Bone marrow (tissue), 2 donors: ENCODE results near the gene SMAD6.

Source experiments
- DNase-seq, 2 donors: peaks; one replicate each; lab custom pipeline; 2025; lab: John Stamatoyannopoulos, UW

The SMAD6 gene

DNA sequence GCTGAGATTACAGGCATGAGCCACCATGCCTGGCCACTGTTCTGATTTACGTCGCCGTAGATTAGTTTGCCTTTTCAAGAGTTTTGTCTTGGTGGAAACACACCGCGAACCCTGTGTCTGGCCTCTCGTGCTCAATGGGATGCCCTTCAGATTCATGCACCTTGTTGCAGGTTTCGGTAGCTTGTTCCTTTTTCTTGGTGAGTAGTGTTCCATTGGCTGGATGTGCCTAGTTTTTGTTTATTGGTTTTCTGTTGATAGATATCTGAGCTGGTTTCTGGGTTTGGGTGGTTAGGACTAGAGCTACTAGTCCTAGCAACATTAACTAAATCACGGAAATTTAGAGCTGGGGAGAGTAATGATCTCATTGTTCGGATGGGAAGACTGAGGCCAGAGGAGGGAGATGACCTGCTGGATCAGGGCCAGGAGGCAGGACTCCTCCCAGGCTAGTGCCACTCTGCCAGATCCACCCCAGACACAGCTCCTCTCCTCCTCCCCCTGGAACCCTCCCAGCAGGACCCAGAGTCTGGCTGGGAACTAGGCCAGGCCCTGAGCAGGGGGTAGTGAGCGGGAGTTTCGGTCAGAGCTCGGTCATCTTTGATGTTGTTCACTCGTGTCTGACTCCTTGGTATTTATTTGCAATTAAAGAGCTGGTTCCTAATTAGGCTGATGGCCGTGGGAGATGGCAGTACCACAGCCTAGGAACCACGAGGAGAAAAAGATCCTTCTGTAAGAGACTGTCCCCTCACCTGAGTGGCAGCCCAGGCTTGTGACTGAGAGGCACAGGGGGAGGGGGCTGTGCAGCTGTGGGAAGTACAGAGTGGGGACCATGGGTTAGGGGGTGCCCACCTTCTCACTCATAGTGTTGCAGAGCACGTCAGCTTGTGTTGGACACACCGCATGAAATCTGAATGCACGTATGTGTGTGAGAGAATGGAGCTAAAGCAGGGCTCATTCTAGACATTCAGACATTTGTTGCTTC, 73.4 kb downstream of the SMAD6 start:
- DNase-seq: no peak

DNA sequence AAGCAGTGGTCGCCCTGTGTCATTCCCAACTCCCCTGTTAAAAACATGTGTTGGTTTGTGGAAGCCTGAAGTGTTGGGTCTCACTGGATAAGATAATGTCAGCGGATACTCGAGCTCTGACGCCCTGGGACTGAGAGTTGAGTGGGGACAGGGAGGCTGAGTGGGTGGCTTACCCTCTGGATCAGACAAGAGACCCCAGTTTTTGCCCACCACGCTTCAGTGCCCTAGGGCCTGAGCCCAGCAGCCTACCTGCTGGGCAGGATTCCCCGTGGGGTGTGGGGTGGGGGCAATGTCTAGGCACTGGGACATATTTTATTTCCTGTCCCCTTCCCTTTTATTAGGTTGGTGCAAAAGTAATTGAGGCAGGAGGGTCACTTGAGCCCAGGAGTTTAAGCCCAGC, 75.0 kb downstream of the SMAD6 start:
- DNase-seq: no peak

DNA sequence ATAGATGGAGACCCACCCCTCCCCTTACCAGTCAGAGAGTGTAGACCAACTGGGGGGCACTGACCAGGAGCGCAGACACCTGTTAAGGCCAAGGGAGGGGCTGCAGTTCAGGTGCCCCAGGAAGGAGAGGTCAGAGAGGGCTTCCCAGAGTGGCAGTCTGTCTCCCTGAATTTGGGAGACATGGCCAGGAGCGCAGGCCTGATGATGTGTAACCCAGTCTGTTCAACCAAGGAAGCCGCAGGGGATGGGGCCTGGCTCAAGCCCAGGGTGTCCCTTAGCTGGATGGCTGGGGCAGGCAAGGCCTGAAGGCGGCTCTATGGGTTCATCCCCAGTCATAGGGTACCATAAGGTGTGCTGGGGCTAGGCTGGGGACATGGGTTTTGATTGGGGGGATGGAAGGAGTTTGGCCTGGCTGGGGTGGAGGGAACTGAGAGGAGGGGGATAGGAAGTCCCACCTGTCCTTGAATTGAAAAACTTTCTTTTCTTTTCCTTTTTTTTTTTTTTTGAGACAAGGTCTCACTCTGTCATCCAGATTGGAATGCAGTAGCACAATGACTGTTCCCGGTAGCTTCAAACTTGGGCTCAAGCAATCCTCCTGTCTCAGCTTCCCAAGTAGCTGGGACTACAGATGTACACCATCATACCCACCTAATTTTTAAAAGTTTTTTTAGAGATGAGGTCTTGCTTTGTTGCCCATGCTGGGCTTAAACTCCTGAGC, 75.7 kb downstream of the SMAD6 start:
- DNase-seq: no peak

DNA sequence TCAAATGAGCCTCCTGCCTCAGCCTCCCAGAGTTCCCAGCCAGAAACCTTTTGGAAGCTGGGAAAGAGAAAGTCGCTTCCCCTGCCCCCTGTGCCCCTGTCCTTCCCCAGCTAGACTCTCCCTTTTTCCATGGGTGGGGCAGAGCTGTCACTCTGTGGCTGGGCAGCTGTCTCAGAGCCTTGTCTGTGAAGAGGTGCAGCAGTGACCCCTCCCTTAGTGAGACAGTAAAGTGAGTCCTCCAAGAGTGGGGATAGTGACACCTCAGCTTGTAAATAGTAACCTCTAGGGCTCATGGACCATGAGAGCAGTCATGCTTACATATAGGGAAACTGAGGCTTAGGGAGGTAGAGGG, 76.3 kb downstream of the SMAD6 start:
- no peak for DNase-seq

DNA sequence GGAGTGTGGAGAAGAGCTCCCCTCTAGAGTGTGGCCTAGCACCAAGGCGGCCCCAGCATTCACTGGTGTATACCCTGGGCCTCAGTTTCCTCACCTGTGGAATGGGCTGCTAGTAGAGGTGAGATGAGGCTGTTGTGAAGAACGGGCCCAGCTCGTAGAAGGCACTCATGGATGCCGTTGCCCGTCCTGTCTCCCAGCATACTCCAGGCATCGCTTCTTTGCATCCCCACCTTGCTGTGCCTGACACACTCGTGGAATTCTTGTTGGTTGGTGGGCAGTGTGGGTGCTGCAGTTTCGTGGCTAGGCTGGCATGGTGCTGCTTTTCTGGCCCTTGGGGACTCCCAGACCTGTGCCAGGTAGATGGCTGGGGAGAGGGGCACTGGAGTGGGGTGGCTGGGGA, 76.7 kb downstream of the SMAD6 start:
- DNase-seq: no peak

DNA sequence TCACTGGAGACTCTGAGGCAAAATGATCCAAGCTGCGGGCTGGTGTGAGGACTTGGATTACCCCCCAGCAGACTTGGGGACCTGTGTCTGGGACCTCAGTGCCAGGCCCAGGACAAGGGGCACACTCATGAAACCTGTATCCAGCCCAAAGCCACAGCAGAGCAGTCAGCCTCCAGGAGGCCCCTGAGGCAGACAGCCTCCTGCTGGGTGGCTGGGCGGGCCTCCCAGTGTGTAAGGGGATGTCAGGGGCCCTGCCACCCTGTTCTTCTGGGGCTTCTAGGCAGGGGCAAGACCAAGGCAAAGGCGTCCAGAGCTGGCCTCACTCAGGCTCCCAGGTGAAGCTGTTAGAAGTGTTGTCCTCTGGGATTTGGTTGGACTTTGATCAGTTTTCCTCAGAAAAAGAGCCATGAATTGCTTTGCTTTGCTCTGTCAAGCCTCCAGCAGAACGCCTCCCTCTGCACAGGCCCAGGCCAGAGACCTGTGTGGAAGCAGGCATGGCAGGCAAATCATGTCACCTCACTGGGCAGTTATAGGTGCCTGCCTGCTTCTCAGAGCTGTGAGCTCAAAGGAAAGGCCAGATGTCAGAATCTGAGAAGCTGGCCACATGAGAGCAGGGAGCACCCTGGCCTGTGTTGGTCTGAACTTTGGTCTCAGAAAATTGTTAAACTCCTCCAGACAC, 77.4 kb downstream of the SMAD6 start:
- DNase-seq: no peak

DNA sequence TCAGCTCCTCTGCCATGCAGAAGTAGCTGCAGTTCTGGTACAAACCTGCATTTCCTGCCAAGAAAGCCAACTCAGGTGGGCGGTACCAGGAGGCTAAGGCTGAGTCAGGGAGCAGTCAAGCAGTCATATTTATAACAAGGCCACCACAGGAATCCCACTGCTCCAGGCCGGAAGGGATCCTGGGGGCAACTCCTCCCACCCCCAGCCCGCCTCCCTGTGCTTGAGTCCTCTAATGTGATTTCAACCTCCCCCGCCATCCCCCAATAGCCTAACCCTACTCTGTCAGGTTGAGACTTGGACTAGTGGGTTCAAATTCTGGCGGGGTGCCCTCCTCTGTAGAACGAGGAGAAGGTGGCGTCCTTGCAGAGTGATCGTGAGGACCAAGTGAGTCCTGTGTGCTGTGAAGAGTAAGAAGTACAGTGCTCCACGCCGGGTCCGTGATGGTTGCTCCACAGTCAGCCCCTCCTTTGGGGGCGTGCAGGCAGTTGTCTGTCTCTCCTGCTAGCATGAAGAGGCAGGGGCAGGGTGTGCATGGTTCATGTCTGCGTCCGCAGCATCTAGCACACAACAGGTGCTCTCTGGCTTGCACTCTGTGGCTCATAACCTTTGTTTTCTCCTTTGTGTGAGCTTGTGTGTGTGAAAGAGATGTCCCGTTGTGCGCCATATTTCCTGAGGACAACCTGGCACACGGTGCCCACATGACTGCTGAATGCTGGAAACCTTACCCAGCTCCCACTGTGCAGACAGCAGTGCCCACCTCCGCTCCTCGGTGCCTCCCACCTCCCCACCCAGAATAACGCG, 78.3 kb downstream of the SMAD6 start:
- DNase-seq: no peak

DNA sequence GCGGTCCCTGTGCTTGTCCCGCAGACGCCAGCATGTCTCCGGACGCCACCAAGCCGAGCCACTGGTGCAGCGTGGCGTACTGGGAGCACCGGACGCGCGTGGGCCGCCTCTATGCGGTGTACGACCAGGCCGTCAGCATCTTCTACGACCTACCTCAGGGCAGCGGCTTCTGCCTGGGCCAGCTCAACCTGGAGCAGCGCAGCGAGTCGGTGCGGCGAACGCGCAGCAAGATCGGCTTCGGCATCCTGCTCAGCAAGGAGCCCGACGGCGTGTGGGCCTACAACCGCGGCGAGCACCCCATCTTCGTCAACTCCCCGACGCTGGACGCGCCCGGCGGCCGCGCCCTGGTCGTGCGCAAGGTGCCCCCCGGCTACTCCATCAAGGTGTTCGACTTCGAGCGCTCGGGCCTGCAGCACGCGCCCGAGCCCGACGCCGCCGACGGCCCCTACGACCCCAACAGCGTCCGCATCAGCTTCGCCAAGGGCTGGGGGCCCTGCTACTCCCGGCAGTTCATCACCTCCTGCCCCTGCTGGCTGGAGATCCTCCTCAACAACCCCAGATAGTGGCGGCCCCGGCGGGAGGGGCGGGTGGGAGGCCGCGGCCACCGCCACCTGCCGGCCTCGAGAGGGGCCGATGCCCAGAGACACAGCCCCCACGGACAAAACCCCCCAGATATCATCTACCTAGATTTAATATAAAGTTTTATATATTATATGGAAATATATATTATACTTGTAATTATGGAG, 79.1 kb downstream of the SMAD6 start:
- DNase-seq: no peak

DNA sequence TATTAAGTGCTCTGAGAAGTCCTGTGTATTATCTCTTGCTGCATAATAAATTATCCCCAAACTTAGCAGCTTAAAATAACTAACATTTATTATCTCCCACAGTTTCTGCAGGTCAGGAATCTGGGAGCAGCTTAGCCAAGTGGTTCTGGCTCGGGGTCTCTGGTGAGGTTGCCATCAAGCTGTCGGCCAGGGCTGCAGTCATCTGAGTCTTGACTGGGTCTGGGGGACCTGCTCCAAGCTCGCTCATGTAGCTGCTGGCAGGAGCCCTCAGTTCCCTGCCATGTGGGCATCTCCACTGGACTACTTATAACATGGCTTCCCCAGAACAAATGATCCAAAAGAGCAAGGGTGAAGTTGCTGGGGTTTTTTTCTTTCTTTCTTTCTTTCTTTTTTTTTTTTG, 80.7 kb downstream of the SMAD6 start:
- DNase-seq: no peak

DNA sequence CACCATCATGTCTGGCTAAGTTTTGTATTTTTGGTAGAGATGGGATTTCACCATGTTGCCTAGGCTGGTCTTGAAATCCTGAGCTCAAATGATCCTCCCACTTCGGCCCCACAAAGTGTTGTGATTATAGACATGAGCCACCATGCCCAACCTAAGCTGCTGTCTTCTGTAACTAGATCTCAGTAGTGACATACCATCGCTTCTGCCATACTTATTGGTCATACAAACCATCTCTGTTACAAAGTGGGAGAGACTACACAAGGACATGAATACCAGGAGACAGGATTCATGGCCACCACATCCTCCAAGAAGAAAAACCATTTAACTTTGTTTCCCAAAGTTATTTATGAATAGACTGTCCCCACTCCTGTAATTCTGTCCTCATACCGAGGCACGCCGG, 81.3 kb downstream of the SMAD6 start:
- no peak for DNase-seq

DNA sequence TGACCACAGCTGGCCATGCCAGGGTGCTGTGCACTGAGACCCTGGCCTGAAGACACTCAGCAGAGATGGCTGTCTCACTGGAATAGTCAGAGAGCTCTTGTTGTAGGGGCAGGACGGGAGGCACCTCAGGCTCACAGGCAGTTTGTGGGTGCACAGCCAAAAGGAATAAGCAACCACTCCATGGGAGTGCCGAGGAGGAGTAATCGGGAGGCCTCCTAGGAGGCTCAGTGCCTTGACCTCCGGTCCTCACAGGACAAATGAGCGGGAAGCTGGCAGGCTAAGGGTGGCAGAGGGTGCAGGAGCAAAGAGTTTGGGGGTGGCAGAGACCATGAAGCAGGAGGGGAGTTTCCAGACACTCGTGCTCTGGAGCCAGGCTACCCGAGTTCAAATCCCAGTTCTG, 81.7 kb downstream of the SMAD6 start:
- no peak for DNase-seq

DNA sequence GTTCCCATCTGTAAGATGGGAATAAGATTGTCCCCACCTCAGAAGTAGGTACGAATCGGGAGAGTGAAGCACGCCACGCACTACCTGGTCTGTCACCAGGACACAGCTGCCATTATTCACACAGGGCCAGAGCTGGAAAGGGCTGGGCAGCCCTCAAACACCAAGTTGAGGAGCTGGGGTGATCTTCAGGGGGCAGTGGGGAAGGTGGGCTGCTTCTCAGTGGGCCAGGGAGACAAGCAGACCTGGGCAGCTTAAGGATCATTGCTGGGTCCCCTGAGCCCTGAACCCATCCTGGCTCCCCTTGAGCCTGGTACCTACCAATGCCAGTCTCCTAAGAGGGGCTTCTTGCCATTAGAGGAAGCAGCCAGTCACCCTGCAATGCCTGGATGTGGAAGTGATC, 82.1 kb downstream of the SMAD6 start:
- DNase-seq: no peak

DNA sequence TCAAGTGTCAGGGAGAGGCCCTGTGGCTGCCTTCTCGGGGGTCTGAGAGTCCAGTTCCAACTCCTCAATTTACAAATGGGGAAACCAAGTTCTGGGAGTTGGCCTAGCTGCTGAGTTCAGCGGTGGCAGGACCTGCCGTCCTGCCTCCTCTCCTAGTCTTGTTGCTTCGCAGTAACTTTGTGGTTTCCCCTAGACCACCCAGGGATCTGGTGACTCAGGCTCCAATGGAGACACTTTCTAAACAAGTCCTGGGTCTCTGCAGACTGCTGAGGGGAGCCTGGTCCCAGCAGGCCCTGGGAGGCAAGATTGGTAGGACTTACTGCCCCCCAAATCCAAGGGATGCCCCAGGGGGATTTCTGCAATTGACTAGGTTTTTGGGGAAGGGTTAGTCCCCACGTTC, 83.6 kb downstream of the SMAD6 start:
- no peak for DNase-seq

DNA sequence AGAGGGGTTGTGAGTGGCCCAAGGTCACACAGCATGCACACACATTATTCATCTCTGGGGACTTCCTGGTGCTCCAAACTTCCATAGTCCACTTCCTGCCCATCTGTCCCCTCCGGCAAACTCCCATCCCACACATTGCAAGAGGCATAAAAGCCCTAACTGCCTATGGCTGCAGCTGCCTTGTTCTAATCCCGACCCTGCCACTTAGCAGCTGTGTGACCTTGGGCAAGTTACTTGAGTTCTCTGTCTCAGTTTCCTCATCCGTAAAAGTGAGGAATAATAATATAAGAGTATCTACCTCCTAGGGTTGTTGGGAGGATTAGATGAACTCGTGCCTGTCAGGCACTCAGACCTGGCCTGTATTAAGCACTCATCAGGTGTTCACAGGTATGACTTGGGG, 84.2 kb downstream of the SMAD6 start:
- DNase-seq: no peak

DNA sequence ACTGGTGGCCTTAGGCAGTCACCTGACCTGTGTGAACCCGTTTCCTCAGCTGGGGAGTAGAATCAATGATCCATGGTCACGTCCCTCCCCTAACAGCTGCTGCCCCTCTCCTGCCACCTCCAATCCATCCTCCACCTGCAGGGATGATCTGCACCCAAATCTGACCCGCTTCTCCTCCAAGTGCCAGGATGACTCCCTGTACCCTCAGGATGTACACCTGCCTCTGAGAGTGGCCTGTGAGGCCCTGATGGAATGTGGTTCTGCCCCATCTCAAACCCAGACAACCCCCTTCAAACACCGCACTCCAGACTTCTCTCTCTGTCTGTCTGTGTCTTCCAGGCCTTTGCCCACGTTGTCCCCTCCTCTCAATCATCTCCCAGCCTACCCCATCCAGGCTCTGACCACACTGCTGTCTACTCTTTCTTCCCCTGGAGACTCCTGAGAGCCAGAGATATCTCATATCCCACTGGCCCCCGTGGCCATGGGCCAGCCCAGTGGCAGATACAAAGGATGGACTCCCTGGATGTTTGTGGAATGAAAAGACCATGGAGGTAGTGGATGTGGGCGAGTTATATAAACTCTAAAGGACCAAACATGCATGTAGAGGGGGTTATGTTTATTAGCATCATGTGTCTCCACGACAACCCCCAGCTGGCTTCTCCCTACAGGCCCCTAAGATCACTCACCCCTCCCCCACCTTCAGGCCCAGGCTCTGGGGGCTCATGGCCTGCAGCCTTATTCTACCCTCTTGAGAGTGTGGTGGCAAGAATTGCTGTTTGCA, 84.9 kb downstream of the SMAD6 start:
- no peak for DNase-seq

DNA sequence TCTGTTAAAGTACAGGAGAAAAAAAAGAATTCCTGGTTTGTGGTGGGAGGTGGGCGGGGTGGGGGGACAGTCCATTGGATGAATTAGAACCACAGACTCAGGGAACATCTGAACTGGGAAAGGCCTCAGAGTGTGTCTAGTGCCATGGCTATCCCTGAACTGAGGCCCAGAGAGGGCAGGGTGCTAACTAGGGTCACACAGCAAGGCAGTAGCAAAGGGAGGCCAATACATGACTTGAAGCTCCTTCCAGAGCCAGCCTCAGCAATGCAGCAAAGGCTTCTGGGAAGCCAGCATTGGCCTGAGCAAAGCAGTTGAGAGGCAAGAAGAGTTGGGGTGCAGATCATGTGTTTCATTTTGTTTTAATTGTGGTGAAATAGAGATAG, 85.4 kb downstream of the SMAD6 start:
- no peak for DNase-seq

DNA sequence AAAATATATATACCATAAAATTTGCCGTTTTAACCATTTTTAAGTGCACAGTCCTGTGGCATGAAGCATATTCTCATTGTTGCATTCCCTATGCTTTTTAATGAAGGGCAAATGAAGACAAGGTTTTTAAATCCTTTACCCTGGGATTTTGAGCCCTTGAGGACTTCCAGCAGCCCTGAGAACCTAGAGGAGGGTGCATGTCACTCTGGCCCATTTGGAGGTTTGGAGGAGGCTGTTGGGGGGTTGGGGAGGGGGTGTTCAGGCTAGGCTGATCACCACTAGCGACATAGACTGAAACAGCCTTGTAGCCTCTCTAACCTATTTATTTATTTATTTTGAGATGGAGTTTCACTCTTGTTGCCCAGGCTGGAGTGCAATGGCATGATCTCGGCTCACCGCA, 86.0 kb downstream of the SMAD6 start:
- no peak for DNase-seq

DNA sequence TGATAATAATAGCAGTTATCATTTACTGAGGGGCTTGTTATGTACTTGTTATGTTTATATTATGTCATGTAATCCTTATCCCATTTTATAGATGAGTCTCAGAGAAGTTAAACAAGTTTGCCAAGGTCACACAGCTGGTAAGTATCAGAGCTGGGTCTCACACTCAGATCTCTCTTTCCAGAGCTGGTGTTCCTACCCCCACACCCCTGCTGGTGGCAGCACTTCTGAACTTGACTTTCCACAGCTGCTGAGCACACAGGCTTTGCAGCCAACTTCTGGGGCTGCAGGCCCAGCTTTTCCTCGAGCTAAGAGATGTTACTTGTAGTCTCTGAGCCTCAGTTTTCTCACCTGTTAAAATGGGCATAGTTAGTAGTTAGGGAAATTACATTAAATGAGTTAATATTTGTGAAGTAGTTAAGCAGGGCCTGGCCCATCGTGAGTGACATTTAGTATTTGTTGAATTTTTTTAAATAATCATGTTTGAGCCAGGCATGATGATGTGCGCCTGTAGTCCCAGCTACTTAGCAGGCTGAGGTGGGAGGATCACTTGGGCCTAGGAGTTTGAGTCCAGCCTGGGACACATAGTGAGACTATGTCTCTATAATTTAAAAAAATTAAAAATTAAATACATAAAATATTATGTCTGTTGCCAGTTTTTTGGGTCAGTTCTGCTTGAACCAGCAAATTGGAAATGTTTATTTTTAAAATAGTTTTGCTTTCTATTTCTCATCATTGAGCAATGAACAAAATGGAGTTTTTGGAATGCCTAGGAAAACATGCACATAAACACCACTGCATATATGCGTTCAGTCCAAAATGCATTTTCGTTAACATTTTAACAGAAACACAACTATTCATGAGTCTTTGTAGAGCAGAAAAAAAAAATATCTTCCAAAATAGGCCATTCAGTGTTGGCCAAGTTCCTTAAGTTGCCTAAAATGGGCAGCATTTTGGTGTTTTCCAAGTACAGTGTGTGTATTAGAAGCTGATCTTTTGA, 87.3 kb downstream of the SMAD6 start:
- no peak for DNase-seq

DNA sequence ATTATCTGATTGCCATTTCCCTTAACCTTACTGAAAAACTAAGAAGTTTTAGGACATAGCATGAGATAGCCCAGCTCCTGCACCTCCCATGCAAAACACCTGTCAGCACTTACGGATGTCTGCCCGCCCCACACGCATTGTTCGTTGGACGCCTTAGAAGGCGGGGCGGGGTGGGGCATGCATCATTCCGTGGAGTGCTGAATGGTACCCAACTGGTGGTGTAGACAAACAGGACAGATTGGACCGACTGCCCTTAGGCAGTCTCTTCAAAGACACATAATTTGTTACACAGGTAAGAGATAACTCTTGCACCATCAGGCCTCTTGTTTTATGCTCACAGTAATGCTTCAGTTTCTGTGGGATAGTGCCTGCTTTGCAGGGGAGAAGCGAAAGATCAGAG, 93.8 kb downstream of the SMAD6 start:
- no peak for DNase-seq
